Neural crest cell (in vitro differentiated cells): ENCODE data around the gene IL31. TPM values are rescaled to one million over a fixed set of nuclear protein-coding genes. Genes with fewer than 3 reads are reported as not detected.

Source experiments
- DNase-seq: peaks from one replicate; pipeline ENCODE4 v3.0.0; 2021; ENCODE audit warnings: low read depth, mixed read lengths, low spot score
- H3K27ac Mint-ChIP-seq: one replicate; pipeline ENCODE4 v1.8.0; 2021; ENCODE audit warnings: mild to moderate bottlenecking, mixed read lengths; ENCODE audit not compliant: unreplicated experiment
- H3K27me3 Mint-ChIP-seq: 2 replicates; pipeline ENCODE4 v1.8.0; 2021; ENCODE audit warnings: low read depth, mild to moderate bottlenecking, mixed read lengths
- H3K36me3 Mint-ChIP-seq: 2 replicates; pipeline ENCODE4 v1.8.0; 2021; ENCODE audit warnings: low read depth, mild to moderate bottlenecking, mixed read lengths
- H3K4me1 Mint-ChIP-seq: 2 replicates; pipeline ENCODE4 v1.8.0; 2021; ENCODE audit warnings: mixed read lengths
- H3K4me3 Mint-ChIP-seq: one replicate; pipeline ENCODE4 v1.8.0; 2021; ENCODE audit warnings: mild to moderate bottlenecking, mixed read lengths
- H3K9me3 Mint-ChIP-seq: 2 replicates; pipeline ENCODE4 v1.8.0; 2021; ENCODE audit warnings: mixed read lengths
- total RNA-seq: library from RNA; stranded (reverse); gene quantifications from 2 replicates; pipeline ENCODE4 v1.2.1, GENCODE V29; 2021
- TF ChIP-seq, protein P1 (sequence below): fragments of 200-600 bp; sonication (generic); conservative IDR thresholded peaks from 2 replicates; pipeline ENCODE4 v1.5.0; 2021; ENCODE audit warnings: antibody characterized with exemption, mild to moderate bottlenecking

The IL31 gene
- total RNA-seq, 1 donor from 2014 or later = not detected

DNA sequence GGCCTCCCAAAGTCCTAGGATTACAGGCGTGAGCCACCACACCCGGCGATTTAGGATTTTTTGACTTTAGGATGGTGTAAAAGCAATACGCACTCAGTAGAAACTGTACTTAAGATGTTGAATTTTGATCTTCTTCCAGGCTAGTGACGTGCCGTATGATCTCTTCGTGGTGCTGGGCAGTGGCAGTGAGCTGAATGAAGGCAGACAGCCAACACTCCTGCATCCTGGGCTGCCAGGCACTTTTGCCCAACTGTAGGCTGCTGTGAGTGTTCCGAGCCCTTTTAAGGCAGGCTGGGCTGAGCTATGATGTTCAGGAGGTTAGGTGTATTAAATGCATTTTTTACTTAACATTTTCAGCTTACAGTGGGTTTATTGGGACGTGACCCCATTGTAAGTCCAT lies 21.3 kb downstream of the IL31 start:
- H3K4me1 Mint-ChIP-seq = peaks cover 7% of the 10 kb centered on the region
- DNase-seq = no peak
- no peaks in the 10 kb centered on the region for H3K27me3 Mint-ChIP-seq
- TF ChIP-seq, protein P1, sequence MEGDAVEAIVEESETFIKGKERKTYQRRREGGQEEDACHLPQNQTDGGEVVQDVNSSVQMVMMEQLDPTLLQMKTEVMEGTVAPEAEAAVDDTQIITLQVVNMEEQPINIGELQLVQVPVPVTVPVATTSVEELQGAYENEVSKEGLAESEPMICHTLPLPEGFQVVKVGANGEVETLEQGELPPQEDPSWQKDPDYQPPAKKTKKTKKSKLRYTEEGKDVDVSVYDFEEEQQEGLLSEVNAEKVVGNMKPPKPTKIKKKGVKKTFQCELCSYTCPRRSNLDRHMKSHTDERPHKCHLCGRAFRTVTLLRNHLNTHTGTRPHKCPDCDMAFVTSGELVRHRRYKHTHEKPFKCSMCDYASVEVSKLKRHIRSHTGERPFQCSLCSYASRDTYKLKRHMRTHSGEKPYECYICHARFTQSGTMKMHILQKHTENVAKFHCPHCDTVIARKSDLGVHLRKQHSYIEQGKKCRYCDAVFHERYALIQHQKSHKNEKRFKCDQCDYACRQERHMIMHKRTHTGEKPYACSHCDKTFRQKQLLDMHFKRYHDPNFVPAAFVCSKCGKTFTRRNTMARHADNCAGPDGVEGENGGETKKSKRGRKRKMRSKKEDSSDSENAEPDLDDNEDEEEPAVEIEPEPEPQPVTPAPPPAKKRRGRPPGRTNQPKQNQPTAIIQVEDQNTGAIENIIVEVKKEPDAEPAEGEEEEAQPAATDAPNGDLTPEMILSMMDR = no peak
- no peak overlapping the region for H3K4me3 Mint-ChIP-seq
- no peaks in the 10 kb centered on the region for H3K36me3 Mint-ChIP-seq
- no peaks in the 10 kb centered on the region for H3K9me3 Mint-ChIP-seq
- no peak overlapping the region for H3K27ac Mint-ChIP-seq

- DNase-seq = no peak
- H3K27me3 Mint-ChIP-seq = no peaks in the 10 kb centered on the region
- H3K9me3 Mint-ChIP-seq = no peaks in the 10 kb centered on the region
- TF ChIP-seq, protein P1 = no peak
- H3K4me3 Mint-ChIP-seq = no peak overlapping the region
- peaks cover 7% of the 10 kb centered on the region for H3K4me1 Mint-ChIP-seq
- no peaks in the 10 kb centered on the region for H3K36me3 Mint-ChIP-seq
- no peak overlapping the region for H3K27ac Mint-ChIP-seq
Measured at GRCh38 chr12:122150127-122150681, 23.8 kb downstream of the IL31 start.

GRCh38 chr12:122148657-122149056 lies 25.4 kb downstream of the IL31 start:
- DNase-seq = no peak
- H3K4me3 Mint-ChIP-seq = no peak overlapping the region
- TF ChIP-seq, protein P1 = no peak
- H3K27ac Mint-ChIP-seq = no peak overlapping the region
- peaks cover 7% of the 10 kb centered on the region for H3K4me1 Mint-ChIP-seq
- peaks cover 5% of the 10 kb centered on the region for H3K36me3 Mint-ChIP-seq
- H3K9me3 Mint-ChIP-seq = no peaks in the 10 kb centered on the region
- H3K27me3 Mint-ChIP-seq = no peaks in the 10 kb centered on the region

DNA sequence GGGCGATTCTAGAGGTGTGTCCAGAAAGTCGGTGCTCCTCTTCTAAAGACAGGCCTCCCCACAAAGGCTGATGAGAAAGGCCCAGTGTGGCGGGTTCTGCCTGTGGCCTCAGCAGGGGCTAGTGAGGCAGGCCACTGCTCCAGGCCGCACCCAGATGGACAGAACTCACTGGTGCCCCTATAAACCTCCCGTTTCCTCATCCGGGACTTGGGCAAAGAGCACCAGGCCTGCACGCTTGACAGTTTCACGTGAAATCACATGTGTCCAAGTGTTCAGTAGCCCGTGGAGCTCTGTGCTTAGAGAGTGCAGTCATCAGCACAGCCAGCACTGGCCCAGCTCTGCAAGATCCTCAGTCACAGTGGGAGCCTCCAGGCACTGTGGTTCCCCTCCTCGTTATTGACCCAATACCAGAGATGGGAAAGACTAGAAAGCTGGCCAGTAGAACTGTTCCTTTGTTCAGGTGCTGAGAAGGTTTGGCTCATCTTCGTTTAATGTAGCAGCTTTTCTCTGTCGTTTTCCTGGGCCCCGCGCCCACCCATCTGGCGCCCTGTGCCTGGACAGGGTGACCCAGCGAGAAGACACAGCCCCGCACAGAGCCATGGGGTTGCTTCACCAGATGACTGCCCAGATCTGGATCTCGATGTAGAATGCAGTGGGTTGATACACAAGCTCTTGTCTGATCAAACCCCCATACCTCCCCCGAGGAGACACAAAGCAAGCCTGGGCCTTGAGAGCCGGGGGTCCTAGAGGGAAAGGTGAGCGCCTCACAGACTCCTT lies 26.3 kb downstream of the IL31 start:
- H3K9me3 Mint-ChIP-seq = no peaks in the 10 kb centered on the region
- H3K27ac Mint-ChIP-seq = no peak overlapping the region
- H3K4me3 Mint-ChIP-seq = no peak overlapping the region
- peaks cover 13% of the 10 kb centered on the region for H3K36me3 Mint-ChIP-seq
- no peaks in the 10 kb centered on the region for H3K27me3 Mint-ChIP-seq
- H3K4me1 Mint-ChIP-seq = peaks cover 7% of the 10 kb centered on the region
- DNase-seq = no peak
- TF ChIP-seq, protein P1 = no peak

DNA sequence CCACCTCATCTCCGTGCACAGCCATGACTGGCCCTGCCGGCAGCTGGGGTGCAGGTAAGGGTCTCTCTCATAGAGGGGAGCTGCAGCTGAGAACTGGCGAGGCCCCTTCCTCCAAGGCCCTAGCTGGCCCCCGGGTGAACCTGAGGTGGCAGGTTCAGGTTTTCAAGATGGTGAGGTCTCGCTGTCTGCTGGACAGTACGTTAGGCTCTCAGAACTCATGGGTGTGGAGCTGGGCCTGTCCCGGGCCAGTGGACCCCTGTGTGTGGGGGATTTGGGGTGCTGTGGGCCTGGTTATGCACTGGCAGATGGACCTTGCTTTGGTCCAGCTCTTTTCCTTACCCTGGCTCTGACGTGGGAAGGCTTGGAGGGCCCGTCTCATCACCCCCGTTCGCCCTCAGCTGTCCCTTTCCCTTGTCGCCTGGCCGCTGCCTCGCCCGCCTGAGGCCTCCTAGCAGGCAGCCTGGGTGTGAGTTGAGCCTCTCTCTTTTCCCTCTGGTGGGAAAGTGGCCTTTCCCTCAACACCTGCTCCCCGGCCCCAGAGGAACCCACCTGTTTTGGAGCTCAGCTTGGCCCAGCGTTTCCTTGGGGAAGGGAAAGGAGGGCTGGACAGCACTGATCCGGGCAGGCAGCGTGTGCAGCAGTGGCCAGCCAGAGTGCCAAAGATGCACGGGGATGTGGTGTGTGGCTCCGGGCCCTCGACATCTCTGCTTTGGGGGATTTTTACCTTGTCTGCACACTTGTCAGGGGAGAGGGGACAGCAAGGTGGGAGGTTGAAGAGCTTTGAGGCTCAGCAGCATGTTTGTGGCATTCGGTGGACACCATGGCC lies 28.3 kb downstream of the IL31 start:
- TF ChIP-seq, protein P1 = no peak
- Mint-ChIP-seq H3K4me1 (no peaks in the 10 kb centered on the region), H3K27me3 (no peaks in the 10 kb centered on the region), H3K4me3 (no peak overlapping the region), H3K36me3 (peaks cover 27% of the 10 kb centered on the region), H3K27ac (no peak overlapping the region), H3K9me3 (no peaks in the 10 kb centered on the region)
- DNase-seq = no peak
